Lung (tissue), 12 donors: ENCODE data around the gene TNP1. TPM values are rescaled to one million over a fixed set of nuclear protein-coding genes. Genes with fewer than 3 reads are reported as not detected.

Source experiments
- ATAC-seq: fragments of 200-7000 bp; cut with Tn5 transposase; one replicate; pipeline ENCODE4 v1.9.1; 2020; ENCODE audit warnings: moderate number of reproducible peaks; ENCODE audit not compliant: insufficient read depth, low FRiP score
- DNase-seq, 3 donors: peaks; one replicate each; pipeline ENCODE4 v3.0.0-alpha.2; 2013 to 2017
- H3K27ac ChIP-seq, 2 donors: one replicate each; pipeline ENCODE4 v1.5.1; 2013; ENCODE audit warnings: mild to moderate bottlenecking in 2 of 2, moderate library complexity in 2 of 2, control low read depth in 1 of 2, inconsistent platforms in 1 of 2, low read depth in 1 of 2, low read length in 1 of 2
- H3K27me3 ChIP-seq, 3 donors: one replicate each; pipeline ENCODE4 v1.5.1; 2013; ENCODE audit warnings: low read length in 2 of 3; ENCODE audit not compliant: control insufficient read depth in 3 of 3, insufficient read depth in 3 of 3
- H3K36me3 ChIP-seq, 4 donors: one replicate each; pipeline ENCODE4 v1.5.1; 2013; ENCODE audit warnings: low read length in 4 of 4, mild to moderate bottlenecking in 1 of 4, moderate library complexity in 1 of 4; ENCODE audit not compliant: control insufficient read depth in 4 of 4, insufficient read depth in 4 of 4
- H3K4me1 ChIP-seq, 5 donors: one replicate each; pipeline ENCODE4 v1.5.1; 2013; ENCODE audit warnings: low read length in 5 of 5, mild to moderate bottlenecking in 2 of 5, moderate library complexity in 1 of 5; ENCODE audit not compliant: control insufficient read depth in 5 of 5, insufficient read depth in 5 of 5
- H3K4me3 ChIP-seq: one replicate; pipeline ENCODE4 v1.5.1; 2013; ENCODE audit warnings: mild to moderate bottlenecking, control low read depth, moderate library complexity
- H3K9ac ChIP-seq, 2 donors: one replicate each; pipeline ENCODE4 v1.5.1; 2013; ENCODE audit warnings: low read length in 2 of 2, control low read depth in 1 of 2; ENCODE audit not compliant: insufficient read depth in 1 of 2
- H3K9me3 ChIP-seq, 4 donors: one replicate each; pipeline ENCODE4 v1.5.1; 2013; ENCODE audit warnings: low read length in 3 of 4, mild to moderate bottlenecking in 1 of 4, moderate library complexity in 1 of 4; ENCODE audit not compliant: control insufficient read depth in 4 of 4, insufficient read depth in 3 of 4
- WGBS, 2 donors: extraction: QIAGEN DNeasy Blood & Tissue Kit; methylation state at CpG; one replicate each; pipeline ENCODE4 v1.1.7; 2013; 5-methylcytosine and 5-hydroxymethylcytosine counted together
- polyA plus RNA-seq, 2 donors: library from polyadenylated mRNA; stranded (reverse); fragments of 200-250 nt; gene quantifications; one replicate each; pipeline ENCODE4 v1.2.1, GENCODE V29; 2013
- total RNA-seq, 2 donors: library from RNA; depleted of rRNA in 1 of 2; stranded (reverse); fragments of >200 nt in 1 of 2; gene quantifications; one replicate each; pipeline ENCODE4 v1.2.1, GENCODE V29; 2014 to 2021
- TF ChIP-seq, protein P1 (sequence below): IDR thresholded peaks from 2 replicates; pipeline ENCODE4 v1.5.1; 2012; ENCODE audit warnings: mild to moderate bottlenecking; ENCODE audit errors: control extremely low read depth, extremely low read depth
- donor health status: control.
- donor health status: control.
- donor health status: Bipolar disorder and iron deficiency.
- donor health status: healthy.
- donor health status: DM: yes; HTN: yes; CAD: no.

The TNP1 gene
- total and polyA plus RNA-seq, 4 donors = not detected

DNA sequence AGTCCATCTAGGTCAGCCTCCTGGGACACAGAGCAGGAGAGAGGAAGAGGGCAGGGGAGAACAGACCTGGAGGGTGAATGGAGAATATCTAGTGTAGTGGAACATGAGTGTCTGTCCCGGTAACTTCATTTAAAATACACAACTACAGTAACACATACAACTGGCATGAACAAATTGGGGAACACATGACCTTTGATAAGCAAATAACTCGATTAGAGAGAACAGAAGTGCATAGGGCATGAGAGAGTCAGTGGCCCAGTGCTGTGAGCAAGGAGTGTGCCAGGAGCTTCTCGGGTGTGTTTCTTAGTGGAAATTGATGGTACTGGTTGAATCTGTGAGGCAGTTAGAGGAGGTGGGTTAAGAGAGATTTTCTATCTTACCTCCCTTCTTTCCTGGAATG lies 40.8 kb downstream of the TNP1 start:
- no peak overlapping the region for H3K27ac ChIP-seq
- H3K36me3 ChIP-seq = no peaks in the 10 kb centered on the region
- WGBS, 2 donors = 78 to 88% methylated on average over 3 of the region's 3 CpGs
- no peaks in the 10 kb centered on the region for H3K27me3 ChIP-seq
- no peak for ATAC-seq
- H3K4me3 ChIP-seq = no peak overlapping the region
- no peak overlapping the region for H3K9ac ChIP-seq
- DNase-seq = no peak
- peaks cover 0 to 1% (median 0%) of the 10 kb centered on the region in 4 donors for H3K9me3 ChIP-seq
- H3K4me1 ChIP-seq = peaks cover 0 to 4% (median 0%) of the 10 kb centered on the region in 5 donors
- TF ChIP-seq, protein P1, sequence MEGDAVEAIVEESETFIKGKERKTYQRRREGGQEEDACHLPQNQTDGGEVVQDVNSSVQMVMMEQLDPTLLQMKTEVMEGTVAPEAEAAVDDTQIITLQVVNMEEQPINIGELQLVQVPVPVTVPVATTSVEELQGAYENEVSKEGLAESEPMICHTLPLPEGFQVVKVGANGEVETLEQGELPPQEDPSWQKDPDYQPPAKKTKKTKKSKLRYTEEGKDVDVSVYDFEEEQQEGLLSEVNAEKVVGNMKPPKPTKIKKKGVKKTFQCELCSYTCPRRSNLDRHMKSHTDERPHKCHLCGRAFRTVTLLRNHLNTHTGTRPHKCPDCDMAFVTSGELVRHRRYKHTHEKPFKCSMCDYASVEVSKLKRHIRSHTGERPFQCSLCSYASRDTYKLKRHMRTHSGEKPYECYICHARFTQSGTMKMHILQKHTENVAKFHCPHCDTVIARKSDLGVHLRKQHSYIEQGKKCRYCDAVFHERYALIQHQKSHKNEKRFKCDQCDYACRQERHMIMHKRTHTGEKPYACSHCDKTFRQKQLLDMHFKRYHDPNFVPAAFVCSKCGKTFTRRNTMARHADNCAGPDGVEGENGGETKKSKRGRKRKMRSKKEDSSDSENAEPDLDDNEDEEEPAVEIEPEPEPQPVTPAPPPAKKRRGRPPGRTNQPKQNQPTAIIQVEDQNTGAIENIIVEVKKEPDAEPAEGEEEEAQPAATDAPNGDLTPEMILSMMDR = no peak

DNA sequence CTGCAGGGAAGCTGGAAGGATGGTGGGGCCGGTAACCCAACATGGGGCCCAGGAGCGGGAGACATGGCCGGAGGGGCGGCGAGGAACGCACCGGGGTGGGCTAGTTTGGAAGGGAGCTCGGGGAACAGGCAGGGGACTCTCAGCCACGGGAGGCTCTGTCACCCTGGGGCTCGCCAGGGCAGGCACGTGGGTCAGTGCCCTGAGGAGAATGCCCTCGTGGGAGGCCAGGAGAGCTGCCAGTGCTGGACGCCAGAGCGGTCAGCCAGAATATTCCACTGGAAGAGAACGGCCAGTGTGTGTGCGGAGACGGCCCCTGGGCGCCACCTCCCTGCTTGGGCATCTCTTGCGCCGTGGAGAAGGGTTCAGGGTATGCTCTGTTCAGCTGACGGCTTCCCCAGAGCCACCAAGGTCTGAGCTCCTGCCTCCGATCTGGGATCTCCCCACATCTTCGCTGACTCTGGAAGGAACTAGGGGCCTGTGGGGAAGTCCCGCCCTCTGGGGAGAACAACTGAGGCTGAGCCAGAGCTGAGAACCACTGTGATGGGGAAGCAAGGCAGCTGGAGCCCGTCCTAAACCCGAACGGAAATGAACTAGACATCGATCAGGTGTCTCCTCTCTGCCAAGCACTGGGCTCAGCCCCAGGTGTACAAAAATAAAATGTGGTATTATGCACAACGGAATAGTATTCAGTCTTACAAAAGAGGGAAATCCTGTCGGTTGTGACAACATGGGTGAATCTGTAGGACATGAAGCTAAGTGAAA lies 49.3 kb downstream of the TNP1 start:
- Histone ChIP-seq H3K9me3 (no peaks in the 10 kb centered on the region), H3K9ac (no peak overlapping the region), H3K27me3 (no peaks in the 10 kb centered on the region), H3K4me1 (peaks cover 0 to 9% (median 4%) of the 10 kb centered on the region in 5 donors), H3K36me3 (no peaks in the 10 kb centered on the region), H3K27ac (no peak overlapping the region), H3K4me3 (no peak overlapping the region)
- 90 to 93% methylated on average over 30 of the region's 30 CpGs for WGBS, 2 donors
- no peak for DNase-seq
- TF ChIP-seq, protein P1 = no peak
- ATAC-seq = no peak

Other genes starting within 250 kb of the TNP1 start
- 100 to 1,000 TPM in 1 of 2 donors, 10 to 100 TPM in 1; 75.9 to 104 TPM for gene IGFBP2, start 226.6 kb downstream of the TNP1 start, total RNA-seq
- 10 to 100 TPM; 50.5 to 86.4 TPM for gene IGFBP2, start 226.6 kb downstream of the TNP1 start, polyA plus RNA-seq
- 100 to 1,000 TPM; 139 to 196 TPM for gene IGFBP5, start 164.5 kb downstream of the TNP1 start, total RNA-seq
- gene IGFBP5, start 164.5 kb downstream of the TNP1 start, polyA plus RNA-seq = 10 to 100 TPM; 22.2 to 34.4 TPM